Left lung (tissue), 10 donors: ENCODE measurements around the gene FAM81B. TPM values are rescaled to one million over a fixed set of nuclear protein-coding genes. Genes with fewer than 3 reads are reported as not detected.
A peak's percentile ranks its signal among the peaks of the same experiment; 100 is the strongest.

Experiments
- ATAC-seq: fragments of 200-7000 bp; cut with Tn5 transposase; one replicate; pipeline ENCODE4 v1.9.1; 2020; ENCODE audit warnings: moderate library complexity
- DNase-seq, 4 donors: peaks; one replicate each; pipeline ENCODE4 v3.0.0-alpha.2; 2013 to 2020
- H3K27ac ChIP-seq, 2 donors: fragments of 200-600 bp; sonication (generic) in 1 of 2; one replicate each; pipeline versions ENCODE4 v1.5.0 to v1.8.0; 2020 to 2021
- H3K27me3 ChIP-seq, 2 donors: fragments of 200-600 bp; sonication (generic) in 1 of 2; one replicate each; pipeline versions ENCODE4 v1.5.0 to v1.8.0; 2020 to 2021
- H3K36me3 ChIP-seq, 2 donors: fragments of 200-600 bp; sonication (generic) in 1 of 2; one replicate each; pipeline versions ENCODE4 v1.5.0 to v1.8.0; 2020 to 2021
- H3K4me1 ChIP-seq, 2 donors: fragments of 200-600 bp; one replicate each; pipeline ENCODE4 v1.8.0; 2021
- H3K4me3 ChIP-seq, 2 donors: fragments of 200-600 bp; sonication (generic) in 1 of 2; one replicate each; pipeline versions ENCODE4 v1.5.0 to v1.8.0; 2020 to 2021; ENCODE audit warnings: mild to moderate bottlenecking in 1 of 2
- H3K9me3 ChIP-seq, 2 donors: fragments of 200-600 bp; sonication (generic) in 1 of 2; one replicate each; pipeline versions ENCODE4 v1.5.0 to v1.8.0; 2020 to 2021
- intact Hi-C, 2 donors: fragments of 100-400 bp; cut with DNase I; formaldehyde crosslinking; loops; one replicate each; pipeline versions ENCODE4 v1.11.2 to v1.14.2; 2022
- polyA plus RNA-seq, 6 donors: library from polyadenylated mRNA; unstranded; fragments of 120-200 nt; gene quantifications; one replicate each; pipeline ENCODE4 v1.2.1, GENCODE V29; 2013; ENCODE audit not compliant: insufficient read length in 6 of 6
- total RNA-seq, 2 donors: library from RNA; stranded (reverse); fragmentation: NEBNext Ultra II Directional; extraction: Animal tissue kit (Norgen Biotek cat#: 25700); gene quantifications; one replicate each; pipeline ENCODE4 v1.2.1, GENCODE V29; 2021
- TF ChIP-seq, protein P1 (sequence below), 2 donors: fragments of 200-600 bp; sonication (generic) in 1 of 2; IDR thresholded peaks; one replicate each; pipeline versions ENCODE4 v1.5.0 to v1.8.0; 2021; ENCODE audit warnings: antibody characterized with exemption in 2 of 2
- donor health status: DM: no; HTN: yes; CAD: no.
- donor health status: DM: no; HTN: no; CAD: no.

FAM81B gene
- total and polyA plus RNA-seq, 8 donors, result 0.90 to 12.3 (median 4.4) TPM

GRCh38 chr5:95448789-95449188 lies 57.6 kb downstream of the FAM81B start:
- no peaks in the 10 kb centered on the region for H3K27me3 ChIP-seq
- H3K4me1 ChIP-seq, result no peaks in the 10 kb centered on the region
- no peaks in the 10 kb centered on the region for H3K36me3 ChIP-seq
- H3K4me3 ChIP-seq, result no peak overlapping the region
- ATAC-seq, result no peak
- no peak overlapping the region for H3K27ac ChIP-seq
- H3K9me3 ChIP-seq, result no peaks in the 10 kb centered on the region
- DNase-seq, result no peak
- intact Hi-C loops, result no loop called here
- TF ChIP-seq, protein P1, sequence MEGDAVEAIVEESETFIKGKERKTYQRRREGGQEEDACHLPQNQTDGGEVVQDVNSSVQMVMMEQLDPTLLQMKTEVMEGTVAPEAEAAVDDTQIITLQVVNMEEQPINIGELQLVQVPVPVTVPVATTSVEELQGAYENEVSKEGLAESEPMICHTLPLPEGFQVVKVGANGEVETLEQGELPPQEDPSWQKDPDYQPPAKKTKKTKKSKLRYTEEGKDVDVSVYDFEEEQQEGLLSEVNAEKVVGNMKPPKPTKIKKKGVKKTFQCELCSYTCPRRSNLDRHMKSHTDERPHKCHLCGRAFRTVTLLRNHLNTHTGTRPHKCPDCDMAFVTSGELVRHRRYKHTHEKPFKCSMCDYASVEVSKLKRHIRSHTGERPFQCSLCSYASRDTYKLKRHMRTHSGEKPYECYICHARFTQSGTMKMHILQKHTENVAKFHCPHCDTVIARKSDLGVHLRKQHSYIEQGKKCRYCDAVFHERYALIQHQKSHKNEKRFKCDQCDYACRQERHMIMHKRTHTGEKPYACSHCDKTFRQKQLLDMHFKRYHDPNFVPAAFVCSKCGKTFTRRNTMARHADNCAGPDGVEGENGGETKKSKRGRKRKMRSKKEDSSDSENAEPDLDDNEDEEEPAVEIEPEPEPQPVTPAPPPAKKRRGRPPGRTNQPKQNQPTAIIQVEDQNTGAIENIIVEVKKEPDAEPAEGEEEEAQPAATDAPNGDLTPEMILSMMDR (IDR thresholded peaks at IDR 0.05), result no peak

- TF ChIP-seq, protein P1 (IDR thresholded peaks at IDR 0.05), result no peak
Observed at GRCh38 chr5:95449460-95449859, 58.3 kb downstream of the FAM81B start.

GRCh38 chr5:95454536-95454935 lies 63.4 kb downstream of the FAM81B start:
- ATAC-seq (no peak), DNase-seq (no peak)
- Histone ChIP-seq H3K27me3 (no peaks in the 10 kb centered on the region), H3K36me3 (no peaks in the 10 kb centered on the region), H3K4me3 (no peak overlapping the region), H3K27ac (no peak overlapping the region), H3K9me3 (no peaks in the 10 kb centered on the region), H3K4me1 (no peaks in the 10 kb centered on the region)
- intact Hi-C loops, result no loop called here
- TF ChIP-seq, protein P1 (IDR thresholded peaks at IDR 0.05), result no peak

More at GRCh38 chr5:95449460-95449859, 58.3 kb downstream of the FAM81B start:
- Histone ChIP-seq H3K4me1 (no peaks in the 10 kb centered on the region), H3K36me3 (no peaks in the 10 kb centered on the region), H3K4me3 (no peak overlapping the region), H3K27me3 (no peaks in the 10 kb centered on the region), H3K9me3 (no peaks in the 10 kb centered on the region), H3K27ac (no peak overlapping the region)
- DNase-seq, result no peak
- intact Hi-C loops, result no loop called here
- ATAC-seq, result no peak

DNA sequence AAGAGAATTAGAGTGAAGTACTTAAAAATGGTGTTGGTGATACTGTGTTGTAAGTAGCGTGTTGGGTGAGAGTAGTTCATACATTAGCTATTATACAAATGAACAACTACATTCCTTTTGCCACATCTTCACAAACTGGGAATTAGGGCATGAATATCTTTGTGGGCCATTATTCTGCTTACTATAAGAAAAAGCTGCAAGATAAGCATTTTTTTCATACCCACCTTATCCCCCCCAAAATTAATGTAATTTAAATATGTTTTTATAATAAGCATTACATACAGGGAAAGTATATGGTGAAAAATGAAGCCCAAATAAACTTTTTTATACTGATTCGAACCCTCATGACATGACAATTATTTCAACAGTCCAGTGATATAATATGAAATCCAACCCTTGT lies 69.5 kb downstream of the FAM81B start:
- no peaks in the 10 kb centered on the region for H3K27me3 ChIP-seq
- DNase-seq (no peak), ATAC-seq (no peak)
- H3K4me3 ChIP-seq, result no peak overlapping the region
- no peaks in the 10 kb centered on the region for H3K9me3 ChIP-seq
- H3K27ac ChIP-seq, result no peak overlapping the region
- peaks cover 0 to 52% of the 10 kb centered on the region in 2 donors for H3K36me3 ChIP-seq
- intact Hi-C loops, result no loop called here
- H3K4me1 ChIP-seq, result no peaks in the 10 kb centered on the region
- TF ChIP-seq, protein P1 (IDR thresholded peaks at IDR 0.05), result no peak

GRCh38 chr5:95471487-95471886 lies 80.3 kb downstream of the FAM81B start:
- Histone ChIP-seq H3K4me3 (no peak overlapping the region), H3K4me1 (peaks cover 0 to 4% of the 10 kb centered on the region in 2 donors), H3K27me3 (no peaks in the 10 kb centered on the region), H3K27ac (no peak overlapping the region), H3K36me3 (peaks cover 0 to 49% of the 10 kb centered on the region in 2 donors), H3K9me3 (no peaks in the 10 kb centered on the region)
- ATAC-seq, result peak; percentile 97
- intact Hi-C loops, result no loop called here
- peak; percentile 3 to 45 (median 28) for DNase-seq
- TF ChIP-seq, protein P1 (IDR thresholded peaks at IDR 0.05), result no peak
